ENCODE data around the gene BCL2L12. TPM values are rescaled to one million over a fixed set of nuclear protein-coding genes. Genes with fewer than 3 reads are reported as not detected.

Gene BCL2L12
- total and polyA plus RNA-seq, 2 of the 13 experiments (the other 11 are each of a cell fraction or from before 2014, with no cell fraction given) = 26.8 to 40.8 TPM

GRCh38 chr19:49677231-49677900 is 11.6 kb downstream of the BCL2L12 start, which contains the start of gene PRMT1 (continued):
- TF ChIP-seq UBTF (CRISPR knock-in tag; IDR thresholded peaks at IDR 0.05) (0 out of 2 replicates have a peak, but pooled peaks have one; percentile 47), EHMT2 (IDR thresholded peaks at IDR 0.05; ENCODE audit: borderline replicate concordance, low read depth, low read length) (no peak), SP2 (CRISPR knock-in tag; IDR thresholded peaks at IDR 0.05) (0 out of 2 replicates have a peak, but pooled peaks have one; percentile 77), PRPF4 (IDR thresholded peaks at IDR 0.05; ENCODE audit: low read depth, low read length, poor library complexity, severe bottlenecking) (no peak), ZMYM4 (CRISPR knock-in tag; IDR thresholded peaks at IDR 0.05) (no peak; the same call in 1 of the 2 replicates), RFXAP (CRISPR knock-in tag; IDR thresholded peaks at IDR 0.05; ENCODE audit: borderline replicate concordance) (no peak; the same call in 1 of the 2 replicates), SPEN (CRISPR knock-in tag; IDR thresholded peaks at IDR 0.05; ENCODE audit: low read depth) (peak; percentile 23; the same call in 1 of the 2 replicates), ZNF350 (CRISPR knock-in tag; IDR thresholded peaks at IDR 0.05; ENCODE audit: borderline replicate concordance, low read depth) (no peak), DNMT1 (CRISPR knock-in tag; IDR thresholded peaks at IDR 0.05) (no peak), ZNF569 (CRISPR knock-in tag; IDR thresholded peaks at IDR 0.05; ENCODE audit: borderline replicate concordance) (no peak), KDM5A (IDR thresholded peaks at IDR 0.05; ENCODE audit: borderline replicate concordance, low read length) (peak; percentile 39; the same call in 1 of the 2 replicates), ADNP (CRISPR knock-in tag; IDR thresholded peaks at IDR 0.05) (no peak), ZNF207 (IDR thresholded peaks at IDR 0.05; ENCODE audit: borderline replicate concordance) (no peak), ZNF709 (CRISPR knock-in tag; IDR thresholded peaks at IDR 0.05) (peak; percentile 86), ZFP37 (CRISPR knock-in tag; IDR thresholded peaks at IDR 0.05; ENCODE audit: borderline replicate concordance) (no peak), HOXA9 (CRISPR knock-in tag; IDR thresholded peaks at IDR 0.05; ENCODE audit: borderline replicate concordance) (no peak), NRL (CRISPR knock-in tag; IDR thresholded peaks at IDR 0.05; ENCODE audit: borderline replicate concordance) (no peak; the same call in 1 of the 2 replicates), ARNTL (CRISPR knock-in tag; IDR thresholded peaks at IDR 0.05) (peak; percentile 90), NR2F2 (IDR thresholded peaks at IDR 0.05; ENCODE audit: borderline replicate concordance, low read depth) (peak; percentile 9; the same call in 1 of the 2 replicates), YEATS4 (CRISPR knock-in tag; IDR thresholded peaks at IDR 0.05; ENCODE audit: borderline replicate concordance) (peak; percentile 98), POGZ (CRISPR knock-in tag; IDR thresholded peaks at IDR 0.05) (peak; percentile 41; the same call in 1 of the 2 replicates), ZNF761 (CRISPR knock-in tag; conservative IDR thresholded peaks at IDR 0.05) (no peak)
- TF ChIP-seq, protein P1, sequence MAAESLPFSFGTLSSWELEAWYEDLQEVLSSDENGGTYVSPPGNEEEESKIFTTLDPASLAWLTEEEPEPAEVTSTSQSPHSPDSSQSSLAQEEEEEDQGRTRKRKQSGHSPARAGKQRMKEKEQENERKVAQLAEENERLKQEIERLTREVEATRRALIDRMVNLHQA (CRISPR knock-in tag; IDR thresholded peaks at IDR 0.05) = no peak
- TF ChIP-seq, protein P2, sequence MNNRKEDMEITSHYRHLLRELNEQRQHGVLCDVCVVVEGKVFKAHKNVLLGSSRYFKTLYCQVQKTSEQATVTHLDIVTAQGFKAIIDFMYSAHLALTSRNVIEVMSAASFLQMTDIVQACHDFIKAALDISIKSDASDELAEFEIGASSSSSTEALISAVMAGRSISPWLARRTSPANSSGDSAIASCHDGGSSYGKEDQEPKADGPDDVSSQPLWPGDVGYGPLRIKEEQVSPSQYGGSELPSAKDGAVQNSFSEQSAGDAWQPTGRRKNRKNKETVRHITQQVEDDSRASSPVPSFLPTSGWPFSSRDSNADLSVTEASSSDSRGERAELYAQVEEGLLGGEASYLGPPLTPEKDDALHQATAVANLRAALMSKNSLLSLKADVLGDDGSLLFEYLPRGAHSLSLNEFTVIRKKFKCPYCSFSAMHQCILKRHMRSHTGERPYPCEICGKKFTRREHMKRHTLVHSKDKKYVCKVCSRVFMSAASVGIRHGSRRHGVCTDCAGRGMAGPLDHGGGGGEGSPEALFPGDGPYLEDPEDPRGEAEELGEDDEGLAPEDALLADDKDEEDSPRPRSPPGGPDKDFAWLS (CRISPR knock-in tag; IDR thresholded peaks at IDR 0.05; ENCODE audit: borderline replicate concordance) = 0 out of 2 replicates have a peak, but pooled peaks have one; percentile 41

Data from HepG2 (cell line).